GM15510 (cell line): ENCODE data around the gene ESCO1.

ENCODE experiments used
- POLR2A ChIP-seq: IDR thresholded peaks from 3 replicates; pipeline ENCODE4 v1.6.1; 2011; ENCODE audit warnings: borderline replicate concordance; ENCODE audit not compliant: insufficient read length; ENCODE audit errors: extremely low read depth

Gene ESCO1

DNA sequence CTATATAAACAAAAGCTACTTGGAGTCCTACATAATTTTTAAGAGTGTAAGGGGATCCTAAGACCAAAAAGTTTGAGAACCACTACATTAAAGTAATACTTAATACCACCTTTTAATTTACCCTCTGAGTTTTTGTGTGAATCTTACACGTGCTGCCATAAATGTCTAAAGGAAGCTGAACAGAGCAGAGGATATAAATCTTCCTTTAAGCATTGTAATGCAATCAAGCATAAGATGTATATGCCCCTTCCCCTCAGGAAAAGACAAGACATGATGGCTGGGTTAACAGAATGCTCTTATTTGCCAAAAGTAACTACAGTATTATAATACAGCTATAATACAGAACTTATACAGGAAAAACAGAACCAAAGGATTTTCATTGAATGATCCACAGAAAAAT, 2.9 kb downstream of the ESCO1 start:
- TF ChIP-seq POLR2A = no peak

DNA sequence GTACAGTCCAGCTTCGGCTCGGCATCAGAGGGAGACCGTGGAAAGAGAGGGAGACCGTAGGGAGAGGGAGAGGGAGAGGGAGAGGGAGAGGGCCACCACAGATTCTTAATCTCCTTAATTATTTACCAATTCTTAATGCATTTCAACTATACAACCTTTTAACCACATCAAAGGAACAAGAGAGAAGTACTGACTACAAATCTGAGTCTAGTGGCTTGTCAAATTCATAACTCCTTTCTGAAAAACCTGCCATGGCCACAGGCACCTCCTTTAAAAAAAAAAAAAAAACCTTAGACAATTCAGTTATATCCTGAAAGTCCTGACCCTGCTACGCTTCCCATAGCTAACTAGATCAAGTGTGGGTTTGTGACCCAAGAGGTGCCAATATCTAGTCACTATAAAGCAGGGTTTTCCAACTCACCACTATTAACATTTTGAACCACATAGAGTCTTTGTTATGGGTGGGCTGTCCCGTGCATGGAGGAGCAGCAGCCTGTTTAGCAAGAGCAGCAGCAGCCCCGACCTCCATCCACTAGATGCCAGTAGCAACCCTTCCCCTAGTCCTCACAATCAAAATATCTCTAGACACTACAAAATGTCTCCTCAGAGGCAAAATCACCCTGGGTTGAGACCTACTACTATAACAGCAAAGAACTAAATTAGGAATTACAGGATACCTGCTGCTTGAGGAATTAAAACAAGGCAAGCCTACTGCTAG, 6.8 kb downstream of the ESCO1 start:
- no peak for TF ChIP-seq POLR2A

GRCh38 chr18:21584391-21584790, 16.1 kb downstream of the ESCO1 start:
- no peak for TF ChIP-seq POLR2A

DNA sequence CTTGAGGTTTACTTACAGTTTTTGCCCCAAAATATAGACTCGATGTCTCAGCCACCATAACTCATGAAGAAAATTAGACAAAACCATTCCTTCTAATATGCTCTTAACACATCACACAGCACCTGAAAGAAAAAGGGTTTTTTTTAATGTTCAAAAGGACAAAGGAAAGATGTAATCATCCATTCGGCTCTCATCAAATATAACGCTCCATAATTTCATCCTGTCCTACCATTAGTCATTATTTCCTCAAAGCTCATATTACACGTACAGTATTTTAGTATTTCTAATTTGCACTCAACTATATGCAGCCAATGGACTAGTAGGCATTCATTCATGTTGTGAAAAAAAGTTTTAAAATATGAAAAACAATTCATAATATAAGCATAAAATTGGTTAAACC, 24.8 kb downstream of the ESCO1 start:
- TF ChIP-seq POLR2A = no peak

GRCh38 chr18:21571772-21572171, 28.7 kb downstream of the ESCO1 start:
- TF ChIP-seq POLR2A = no peak

DNA sequence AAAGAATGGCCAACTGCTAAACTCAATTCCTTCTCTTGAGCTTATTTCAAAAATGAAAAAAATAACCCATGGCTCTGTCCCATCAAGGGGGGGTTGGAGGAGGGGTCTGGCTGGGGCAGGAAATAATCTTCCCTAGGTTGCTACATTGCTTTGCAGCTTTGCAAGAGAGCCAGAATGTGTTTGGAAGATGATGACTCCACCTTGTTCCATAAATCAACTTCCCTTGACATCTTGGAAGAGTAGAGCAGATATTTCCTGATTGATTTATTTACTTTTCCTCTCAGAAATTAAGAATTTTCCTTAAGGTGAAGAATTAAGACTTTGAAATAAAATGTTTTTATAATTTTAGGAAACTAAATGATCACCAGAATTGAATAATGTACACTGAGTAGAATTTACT, 41.3 kb downstream of the ESCO1 start:
- TF ChIP-seq POLR2A = no peak

GRCh38 chr18:21557607-21558253, 42.8 kb downstream of the ESCO1 start:
- no peak for TF ChIP-seq POLR2A

DNA sequence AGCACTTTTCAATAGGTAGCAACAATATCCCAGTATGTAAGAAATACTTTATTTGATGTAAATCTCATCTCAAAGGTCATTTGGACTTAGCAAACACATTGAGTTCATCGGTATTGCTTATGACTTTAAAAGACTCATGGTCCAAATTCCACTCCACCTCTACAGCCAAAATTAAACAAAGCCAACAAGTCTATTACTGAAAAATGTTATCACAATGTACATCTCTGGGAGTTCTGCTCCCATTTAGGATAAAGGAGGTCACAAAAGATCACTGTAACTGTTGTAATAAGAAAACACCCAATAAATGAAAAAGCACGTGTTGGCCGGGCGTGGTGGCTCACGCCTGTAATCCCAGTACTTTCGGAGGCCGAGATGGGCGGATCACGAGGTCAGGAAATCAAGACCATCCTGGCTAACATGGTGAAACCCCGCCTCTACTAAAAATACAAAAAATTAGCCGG, 50.0 kb downstream of the ESCO1 start:
- TF ChIP-seq POLR2A = no peak

DNA sequence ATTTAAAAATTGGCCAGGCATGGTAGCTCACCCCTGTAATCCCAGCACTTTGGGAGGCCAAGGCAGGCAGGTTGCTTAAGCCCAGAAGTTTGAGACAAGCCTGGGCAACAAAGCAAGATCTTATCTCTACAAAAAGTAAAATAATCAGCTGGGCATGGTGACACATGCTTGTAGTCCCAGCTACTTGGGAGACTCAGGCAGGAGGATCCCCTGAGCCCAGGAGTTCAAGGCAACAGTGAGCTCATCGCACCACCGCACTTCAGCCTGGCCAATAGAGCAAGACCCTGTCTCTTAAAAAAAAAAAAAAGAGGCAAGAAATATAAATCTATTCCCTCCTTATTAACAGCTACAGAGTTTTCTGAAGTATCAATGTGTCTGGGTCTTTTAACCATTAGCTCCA, 51.9 kb downstream of the ESCO1 start:
- TF ChIP-seq POLR2A = no peak

DNA sequence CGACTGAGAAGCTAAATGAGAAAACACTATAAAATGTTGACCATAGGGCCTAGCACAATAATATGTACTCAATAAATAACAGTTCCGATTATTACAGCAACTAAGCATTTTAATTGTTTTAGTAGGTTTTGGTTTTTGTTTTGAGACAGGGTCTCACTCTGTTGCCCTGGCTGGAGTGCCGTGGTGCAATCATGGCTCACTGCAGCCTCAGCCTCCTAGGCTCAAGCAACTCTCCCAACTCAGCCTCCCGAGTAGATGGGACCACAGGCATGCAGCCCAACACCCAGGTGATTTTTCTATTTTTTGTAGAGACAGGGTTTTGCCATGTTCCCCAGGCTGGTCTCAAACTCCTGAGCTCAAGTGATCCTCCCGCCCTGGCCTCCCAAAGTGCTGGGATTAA, 54.1 kb downstream of the ESCO1 start:
- TF ChIP-seq POLR2A = no peak

DNA sequence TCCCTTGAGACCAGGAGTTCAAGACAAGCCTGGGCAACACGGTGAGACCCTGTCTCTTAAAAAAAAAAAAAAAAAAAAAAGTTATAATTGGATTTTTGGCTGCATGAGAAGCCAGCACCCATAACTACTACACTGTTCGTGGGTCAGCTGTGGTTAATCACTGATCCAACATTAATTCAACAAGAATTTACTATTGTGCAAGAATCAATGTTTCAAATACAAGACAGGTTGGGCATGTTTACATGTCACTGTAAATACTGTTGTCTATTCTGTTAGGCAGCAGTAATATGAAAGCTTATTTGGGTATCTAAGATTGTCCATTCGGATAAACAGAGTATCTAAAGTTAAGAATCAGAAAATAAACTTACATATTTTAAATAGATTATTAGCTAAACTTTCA, 62.3 kb downstream of the ESCO1 start:
- TF ChIP-seq POLR2A = no peak

- no peak for TF ChIP-seq POLR2A
These were observed 66.2 kb downstream of the ESCO1 start for GRCh38 chr18:21534327-21534726.

DNA sequence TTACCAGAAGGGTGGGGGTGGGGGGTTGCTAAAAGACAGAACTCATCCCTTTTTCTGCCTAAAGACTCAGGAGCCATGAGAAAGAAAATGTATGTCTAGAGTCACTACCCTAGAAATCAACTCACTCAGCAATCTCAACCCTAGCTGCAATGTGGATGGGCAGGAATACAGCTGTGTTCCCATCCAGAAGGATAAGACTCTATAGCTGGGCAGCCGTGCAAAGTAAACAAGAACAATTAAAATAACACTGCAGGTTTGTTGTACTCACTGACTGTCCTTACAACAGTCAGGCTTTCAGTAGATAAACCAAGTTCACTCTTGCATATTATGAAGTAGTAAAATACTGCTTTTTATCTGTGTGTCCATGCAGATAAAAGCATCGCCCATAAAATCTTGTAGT, 74.0 kb downstream of the ESCO1 start:
- TF ChIP-seq POLR2A = no peak

- TF ChIP-seq POLR2A = no peak
These were observed 74.6 kb downstream of the ESCO1 start for GRCh38 chr18:21525916-21526315.

GRCh38 chr18:21522530-21522929, 78.0 kb downstream of the ESCO1 start:
- TF ChIP-seq POLR2A = no peak

DNA sequence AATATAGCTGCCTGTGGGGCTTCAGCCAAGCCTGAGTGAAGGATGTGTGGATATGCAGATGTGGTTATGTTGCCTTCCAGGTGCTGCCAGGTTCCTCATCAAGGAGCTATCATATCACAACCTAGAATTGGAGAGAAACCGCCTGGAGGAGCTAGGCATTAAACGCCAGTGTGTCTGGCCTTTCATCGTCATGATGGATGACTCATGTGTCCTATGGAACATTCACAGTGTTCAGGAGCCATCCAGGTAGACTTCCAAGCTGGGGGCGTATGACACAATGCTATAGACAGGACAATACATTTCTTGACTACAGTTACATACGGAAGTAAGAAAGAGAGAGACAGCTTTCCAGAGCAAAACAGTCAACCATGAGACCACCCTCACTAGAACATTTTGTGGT, 86.8 kb downstream of the ESCO1 start:
- no peak for TF ChIP-seq POLR2A
